Fibroblast of skin of scalp (primary cell): ENCODE results near the gene AGAP2.

Experiments
- DNase-seq: peaks from one replicate; pipeline ENCODE4 v3.0.0-alpha.2; 2013

Gene AGAP2

GRCh38 chr12:57752668-57753000 lies 14.1 kb upstream of the AGAP2 start:
- DNase-seq: no peak

GRCh38 chr12:57751788-57752667 lies 13.5 kb upstream of the AGAP2 start, which contains the start of gene CDK4:
Gene CDK4, minus strand, starts transcription at chr12:57752310. Its CDS starts 593 bp downstream, at chr12:57751717.
- peak; percentile 100 for DNase-seq

- no peak for DNase-seq
These were observed 12.9 kb upstream of the AGAP2 start for GRCh38 chr12:57751432-57751787.

DNA sequence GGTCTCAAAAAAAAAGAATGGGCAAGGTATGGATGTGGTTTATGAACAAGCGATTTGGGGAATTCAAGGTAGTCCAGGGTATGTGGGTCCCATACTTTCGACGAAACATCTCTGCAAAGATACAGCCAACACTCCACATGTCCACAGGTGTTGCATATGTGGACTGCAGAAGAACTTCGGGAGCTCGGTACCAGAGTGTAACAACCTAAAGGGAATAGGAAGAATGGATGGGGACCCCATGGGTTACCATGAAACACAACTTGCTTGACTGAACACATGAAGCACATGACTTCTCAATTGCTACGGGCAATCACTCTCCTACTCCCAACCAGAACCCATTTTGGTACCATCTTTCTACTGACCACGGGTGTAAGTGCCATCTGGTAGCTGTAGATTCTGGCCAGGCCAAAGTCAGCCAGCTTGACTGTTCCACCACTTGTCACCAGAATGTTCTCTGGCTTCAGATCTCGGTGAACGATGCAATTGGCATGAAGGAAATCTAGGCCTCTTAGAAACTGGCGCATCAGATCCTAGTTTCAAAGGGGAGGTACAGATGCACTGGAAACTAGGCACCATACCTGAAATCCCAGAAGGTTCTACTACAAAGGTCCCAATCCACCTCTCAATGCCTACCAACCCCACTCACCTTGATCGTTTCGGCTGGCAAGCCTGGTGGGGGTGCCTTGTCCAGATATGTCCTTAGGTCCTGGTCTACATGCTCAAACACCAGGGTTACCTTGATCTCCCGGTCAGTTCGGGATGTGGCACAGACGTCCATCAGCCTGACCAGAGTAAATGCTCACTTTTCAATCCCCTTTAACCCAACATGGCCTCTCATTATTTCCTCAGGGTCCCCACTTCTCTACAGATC lies 12.3 kb upstream of the AGAP2 start:
- no peak for DNase-seq

DNA sequence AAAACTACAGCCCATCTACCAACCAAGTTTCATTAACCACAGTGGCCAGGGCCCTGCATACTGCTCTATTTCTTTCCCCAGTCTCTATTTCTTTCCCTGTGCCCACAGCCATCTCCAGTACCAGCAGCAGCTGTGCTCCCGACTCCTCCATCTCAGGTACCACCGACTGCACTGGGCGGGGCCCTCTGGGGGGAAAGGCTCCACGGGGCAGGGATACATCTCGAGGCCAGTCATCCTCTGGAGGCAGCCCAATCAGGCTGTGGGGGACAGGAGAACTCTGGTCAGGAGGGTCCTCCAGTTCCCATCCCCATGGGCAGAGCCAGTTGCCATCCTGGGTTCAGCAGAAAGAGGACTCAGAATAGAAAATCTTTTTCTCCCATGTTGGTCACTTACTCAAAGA lies 10.5 kb upstream of the AGAP2 start:
- DNase-seq: no peak

DNA sequence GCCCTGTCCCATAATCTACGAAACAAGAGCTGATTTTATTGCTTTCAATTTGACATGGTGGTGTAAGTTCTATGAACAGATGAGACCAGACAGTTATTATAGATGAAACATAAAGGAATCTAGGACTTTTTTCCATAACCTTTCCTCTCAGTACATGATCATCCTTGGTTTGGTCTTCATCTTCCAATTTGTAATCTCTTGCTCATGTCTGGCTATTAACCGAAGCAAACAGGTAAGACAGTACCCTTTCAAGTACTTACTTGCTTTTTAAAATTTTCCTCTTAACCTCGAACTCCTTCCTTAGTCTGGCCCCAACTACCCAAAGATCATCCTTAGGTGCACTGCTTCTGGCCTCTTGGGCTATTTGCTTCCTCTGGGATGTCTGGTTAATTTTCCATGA lies 7.5 kb upstream of the AGAP2 start:
- DNase-seq: no peak

GRCh38 chr12:57745485-57745881 lies 6.9 kb upstream of the AGAP2 start:
- no peak for DNase-seq

DNA sequence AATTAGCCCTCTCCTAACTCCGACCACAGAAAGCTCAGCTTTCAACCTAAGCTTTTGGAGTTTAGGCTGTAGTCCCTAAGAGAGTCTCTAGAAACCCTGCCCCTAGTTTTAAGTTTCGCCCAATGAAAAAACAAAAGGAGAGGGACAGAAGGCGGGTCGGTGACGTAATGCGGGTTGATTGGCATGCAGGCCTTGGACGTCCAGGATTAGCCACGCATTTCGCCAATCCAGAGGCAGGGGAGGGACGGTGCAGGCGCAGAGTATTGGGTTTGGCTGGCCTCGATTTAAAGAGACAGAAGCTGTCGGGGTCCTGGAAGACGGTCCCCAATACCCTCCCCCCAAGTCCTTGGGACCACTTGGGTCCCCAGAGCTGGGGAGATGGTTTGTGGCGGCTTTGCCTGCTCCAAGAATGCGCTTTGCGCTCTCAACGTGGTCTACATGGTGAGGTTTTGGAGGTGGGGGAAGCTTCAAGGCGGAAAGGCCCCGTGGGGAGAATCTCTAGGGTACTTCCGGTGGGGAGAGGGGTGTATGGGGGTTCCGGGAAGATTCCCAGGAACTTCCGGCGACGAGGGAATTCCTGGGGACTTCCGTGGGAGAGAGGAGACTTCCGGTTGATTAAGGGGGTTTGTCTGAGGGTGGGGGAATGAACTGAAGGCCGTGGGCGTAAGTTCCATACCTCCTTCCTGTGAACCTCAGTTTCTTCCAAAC lies 6.4 kb upstream of the AGAP2 start, which contains the start of gene TSPAN31:
TSPAN31 (plus strand) TSS at position 263 of the 708 bp plus-strand sequence; CDS start at position 379, 116 bp downstream.
- peak; percentile 99 for DNase-seq

DNA sequence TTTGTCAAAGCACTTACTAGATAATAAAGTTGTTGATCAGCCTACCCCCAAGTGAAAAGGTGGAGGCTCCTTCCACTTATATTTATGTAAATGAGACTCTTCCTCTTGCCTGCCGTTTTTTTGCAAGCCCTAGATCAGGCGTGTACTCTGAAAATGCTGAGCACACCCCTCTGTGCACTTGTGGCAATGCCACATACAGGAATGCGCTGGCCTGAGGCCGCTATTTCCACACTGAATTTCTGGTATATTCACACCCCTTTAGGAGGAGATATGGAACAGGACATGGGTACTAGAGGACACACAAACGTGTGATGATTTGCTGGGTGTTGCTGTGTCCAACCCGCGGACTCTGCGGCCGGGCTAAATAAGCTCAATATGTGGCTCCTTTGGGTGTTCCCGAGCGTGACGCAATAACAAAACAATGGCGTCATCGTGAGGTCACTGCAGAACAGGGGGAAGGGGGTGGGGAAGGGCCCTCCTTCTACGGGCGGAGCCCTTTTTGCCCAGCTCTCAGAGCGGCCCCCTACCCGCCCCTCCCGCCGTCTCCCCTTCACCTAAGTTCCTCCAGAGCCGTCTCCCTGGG lies 5.7 kb upstream of the AGAP2 start:
- DNase-seq: peak; percentile 88

DNA sequence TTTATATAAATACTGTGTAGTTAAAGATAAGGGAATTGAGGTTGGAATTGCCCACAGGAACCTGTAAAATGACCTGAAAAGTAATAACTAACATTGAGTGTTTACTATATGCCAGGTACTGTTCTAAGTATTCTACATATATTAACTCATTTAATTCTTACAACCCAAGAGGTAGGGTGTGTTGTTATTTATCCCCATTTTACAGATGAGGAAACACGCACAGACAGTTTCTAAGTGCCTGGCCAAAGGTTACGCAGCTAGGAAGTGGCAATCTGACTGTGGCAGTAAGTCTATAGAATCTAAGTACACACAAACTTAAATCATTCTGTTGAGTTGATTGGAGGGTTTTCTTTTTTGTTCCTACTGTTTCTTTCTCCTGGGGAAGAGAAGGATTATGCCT lies 5.2 kb upstream of the AGAP2 start:
- no peak for DNase-seq

- DNase-seq: no peak
These were observed 3.5 kb upstream of the AGAP2 start for GRCh38 chr12:57741844-57742738.

DNA sequence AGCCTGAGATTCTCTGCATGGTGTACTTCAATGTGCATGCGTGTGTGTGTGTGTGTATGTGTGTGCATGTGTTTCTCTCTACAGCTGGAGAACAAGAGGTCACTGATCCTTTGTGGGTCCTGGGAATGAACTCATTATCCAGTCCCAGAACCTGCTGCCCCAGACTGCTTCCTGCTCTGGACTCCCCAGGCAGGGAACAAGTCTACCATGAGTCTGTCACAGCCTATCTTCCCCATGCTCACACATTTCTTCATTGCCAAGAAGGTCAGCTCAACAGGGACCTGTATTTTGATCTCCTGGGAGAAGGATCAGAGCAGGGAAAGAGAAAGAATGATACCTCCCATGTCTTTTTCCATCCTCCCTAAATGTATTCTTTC lies 2.9 kb upstream of the AGAP2 start:
- no peak for DNase-seq

DNA sequence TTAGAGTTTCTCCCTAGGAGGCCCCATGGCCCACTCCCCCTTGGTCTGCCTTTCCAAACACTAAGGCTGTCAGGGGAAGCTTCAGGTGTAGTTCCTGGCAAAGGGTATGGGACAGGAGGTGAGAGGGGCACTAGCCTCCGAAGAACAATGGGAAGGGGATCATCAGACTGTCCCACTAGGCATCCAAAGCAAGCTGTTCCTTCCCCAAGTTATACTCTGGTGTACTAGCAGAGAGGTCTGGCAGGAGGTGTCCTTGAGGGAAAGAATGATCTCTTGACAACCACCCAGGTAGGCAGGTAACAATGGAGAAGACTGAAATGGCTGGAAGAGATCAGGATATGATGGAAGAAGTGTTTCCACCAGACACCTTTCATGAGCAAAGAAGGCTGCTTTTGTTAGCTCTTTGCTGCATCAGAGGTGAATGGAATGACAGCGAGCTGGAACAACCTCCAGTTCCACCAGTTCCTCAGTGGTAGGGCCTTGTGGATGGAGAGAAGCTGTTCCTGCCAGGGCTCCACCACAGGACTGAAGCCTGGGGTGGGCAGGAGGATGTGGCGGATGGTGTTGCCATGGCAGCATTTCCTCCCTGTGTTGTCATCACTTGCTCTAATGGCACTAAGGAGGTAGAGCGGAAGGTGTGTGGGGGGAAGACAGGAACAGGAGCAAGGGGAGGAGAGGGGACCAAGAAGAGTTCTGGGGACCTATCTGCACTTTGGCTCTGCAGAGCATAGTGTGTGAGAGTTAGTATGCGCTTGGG lies 2.3 kb upstream of the AGAP2 start:
- DNase-seq: no peak

DNA sequence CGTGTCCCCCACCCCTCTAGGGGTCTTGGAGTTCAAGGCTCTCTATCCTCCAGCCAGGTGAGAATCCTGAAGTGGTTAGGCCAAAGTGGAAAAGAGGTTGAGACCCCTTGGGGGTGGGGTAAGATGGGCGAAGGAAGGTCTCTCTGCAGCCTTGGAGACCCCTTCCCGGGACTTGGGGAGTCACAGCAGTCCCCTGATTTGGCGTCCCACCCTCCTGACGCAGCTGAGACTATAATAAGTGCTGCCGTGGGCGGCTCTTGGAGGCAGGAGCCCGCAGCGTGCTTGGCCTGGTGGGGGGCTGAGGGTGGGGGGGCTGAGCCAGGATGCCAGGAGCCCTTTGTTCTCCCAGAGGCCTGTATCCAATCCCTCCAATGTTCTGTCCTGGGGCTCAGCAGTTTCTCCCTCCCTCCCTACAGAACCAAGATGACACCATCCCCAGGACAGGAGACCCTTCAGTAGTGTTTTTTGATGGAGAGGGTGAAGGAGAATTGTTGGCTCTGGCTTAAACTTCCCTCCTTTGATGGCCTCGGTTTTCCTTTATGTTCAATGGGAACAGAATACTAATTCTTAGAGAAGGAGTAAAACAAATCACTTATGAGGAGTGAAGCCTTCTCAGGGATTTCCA lies 1.5 kb upstream of the AGAP2 start:
- DNase-seq: no peak

GRCh38 chr12:57739387-57739786 lies 845 bp upstream of the AGAP2 start:
- DNase-seq: no peak

DNA sequence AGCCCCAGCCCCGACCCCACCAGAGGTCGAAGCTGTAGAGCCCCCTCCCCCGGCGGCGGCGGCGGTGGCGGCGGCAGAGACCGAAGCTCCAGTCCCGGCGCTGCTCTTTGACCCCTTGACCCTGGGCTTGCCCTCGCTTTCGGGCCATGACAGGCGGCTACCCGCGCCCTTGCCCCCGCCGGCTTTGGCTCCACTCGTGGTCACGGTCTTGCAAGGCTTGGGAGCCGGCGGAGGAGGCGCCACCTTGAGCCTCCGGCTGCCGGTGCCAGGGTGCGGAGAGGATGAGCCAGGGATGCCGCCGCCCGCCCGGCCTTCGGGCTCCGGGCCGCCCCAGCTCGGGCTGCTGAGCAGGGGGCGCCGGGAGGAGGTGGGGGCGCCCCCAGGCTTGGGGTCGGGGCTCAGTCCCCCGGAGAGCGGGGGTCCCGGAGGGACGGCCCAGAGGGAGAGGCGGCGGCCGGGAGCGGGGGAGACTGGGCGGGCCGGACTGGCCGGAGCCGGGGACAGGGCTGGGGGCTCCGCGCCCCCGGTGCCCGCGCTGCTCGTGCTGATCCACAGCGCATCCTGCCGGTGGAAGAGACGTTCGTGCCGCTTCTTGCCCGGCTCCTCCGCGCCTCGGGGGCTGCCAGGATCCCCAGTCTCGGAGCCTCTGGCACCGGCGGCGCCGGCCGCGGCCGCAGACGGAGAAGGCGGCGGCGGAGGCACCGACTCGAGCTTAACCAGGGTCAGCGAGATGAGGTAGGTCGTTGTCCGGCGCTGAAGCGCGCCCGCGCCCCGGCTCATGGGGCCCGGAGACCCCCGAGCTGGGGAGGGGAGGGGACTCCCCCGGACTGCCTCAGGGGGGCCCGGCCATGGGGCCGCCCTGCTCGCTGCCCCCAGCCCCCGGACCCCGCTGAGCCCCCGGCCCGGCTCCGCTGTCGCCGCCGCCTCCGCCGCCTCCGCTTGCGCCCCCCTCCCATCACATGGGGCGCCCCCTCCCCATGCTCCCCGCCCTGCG lies 778 bp downstream of the AGAP2 start:
- no peak for DNase-seq

GRCh38 chr12:57736741-57737466 lies 1.6 kb downstream of the AGAP2 start:
- no peak for DNase-seq
